A549 treated with Hydrocortisone at 1 μM for 4 hours (cell line): Measurements from ENCODE around the gene OR5D13. TPM values are rescaled to one million over a fixed set of nuclear protein-coding genes. Genes with fewer than 3 reads are reported as not detected.

Experiments used
- total RNA-seq: library from RNA; stranded (reverse); fragments of 200-300 nt; extraction: Qiagen RNA extraction; gene quantifications from 5 replicates; pipeline ENCODE4 v1.2.3, GENCODE V29; 2022

OR5D13 gene
- not detected in 5 replicates for total RNA-seq

GRCh38 chr11:55773138-55773537 is at the start of gene OR5D13:
Gene OR5D13 (plus strand): TSS chr11:55773438. CDS start chr11:55773438, 0 bp downstream.

DNA sequence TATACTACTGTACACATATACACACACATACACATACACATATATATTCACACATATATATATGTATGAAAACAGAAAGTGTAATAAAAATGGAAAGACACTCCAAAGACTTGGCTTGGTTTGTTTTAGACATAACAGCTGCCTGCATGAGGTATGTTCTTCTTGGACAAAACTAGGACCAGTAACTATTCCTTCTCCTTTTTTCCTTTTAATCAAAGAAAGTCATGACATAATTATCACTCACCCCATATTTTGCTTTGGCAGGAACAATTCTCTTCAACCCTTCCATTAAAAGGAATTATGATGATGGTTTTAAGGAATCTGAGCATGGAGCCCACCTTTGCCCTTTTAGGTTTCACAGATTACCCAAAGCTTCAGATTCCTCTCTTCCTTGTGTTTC is 22.0 kb downstream of the OR5D13 start, which contains the start of gene OR5D14:
OR5D14 (plus strand) TSS at position 301 of the 400 bp plus-strand sequence; CDS start at position 301, 0 bp downstream.

GRCh38 chr11:55811067-55811466 is 37.8 kb downstream of the OR5D13 start, which contains the start of gene OR5L1:
Gene OR5L1 (plus strand): TSS chr11:55811367. CDS start chr11:55811467, 100 bp downstream.

GRCh38 chr11:55819330-55819729 is 46.1 kb downstream of the OR5D13 start, which contains the start of gene OR5D18:
Gene OR5D18 (plus strand): TSS chr11:55819630. CDS start chr11:55819630, 0 bp downstream.

Other genes with a start within 250 kb of the OR5D13 start
- gene OR4C15, start 219.0 kb upstream of the OR5D13 start, total RNA-seq: not detected in 5 replicates
- not detected in 5 replicates for gene OR4C16, start 201.3 kb upstream of the OR5D13 start, total RNA-seq
- not detected in 5 replicates for gene OR4C11, start 165.8 kb upstream of the OR5D13 start, total RNA-seq
- not detected in 5 replicates for gene OR4P4, start 138.3 kb upstream of the OR5D13 start, total RNA-seq
- not detected in 5 replicates for gene OR4S2, start 125.1 kb upstream of the OR5D13 start, total RNA-seq
- not detected in 5 replicates for gene OR4C6, start 111.2 kb upstream of the OR5D13 start, total RNA-seq
- gene OR5D14, start 22.1 kb downstream of the OR5D13 start, total RNA-seq: not detected in 5 replicates
- not detected in 5 replicates for gene OR5L1, start 37.9 kb downstream of the OR5D13 start, total RNA-seq
- gene OR5D18, start 46.2 kb downstream of the OR5D13 start, total RNA-seq: not detected in 5 replicates
- gene OR5L2, start 53.8 kb downstream of the OR5D13 start, total RNA-seq: not detected in 5 replicates
- not detected in 5 replicates for gene OR5D16, start 65.3 kb downstream of the OR5D13 start, total RNA-seq
- not detected in 5 replicates for gene TRIM51, start 109.9 kb downstream of the OR5D13 start, total RNA-seq
- not detected in 5 replicates for gene OR5W2, start 141.1 kb downstream of the OR5D13 start, total RNA-seq
- gene OR5I1, start 163.0 kb downstream of the OR5D13 start, total RNA-seq: not detected in 5 replicates
- gene OR10AG1, start 196.5 kb downstream of the OR5D13 start, total RNA-seq: not detected in 5 replicates
- not detected in 5 replicates for gene OR5F1, start 221.2 kb downstream of the OR5D13 start, total RNA-seq